ENCODE results near the gene TNFAIP8L3. TPM values are rescaled to one million over a fixed set of nuclear protein-coding genes. Genes with fewer than 3 reads are reported as not detected.
A peak's percentile ranks its signal among the peaks of the same experiment; 100 is the strongest.

TNFAIP8L3 gene
- total and polyA plus RNA-seq, 9 of the 15 experiments (the other 6 are each of a cell fraction or from before 2014, with no cell fraction given), result 0.13 TPM; not detected in 8

DNA sequence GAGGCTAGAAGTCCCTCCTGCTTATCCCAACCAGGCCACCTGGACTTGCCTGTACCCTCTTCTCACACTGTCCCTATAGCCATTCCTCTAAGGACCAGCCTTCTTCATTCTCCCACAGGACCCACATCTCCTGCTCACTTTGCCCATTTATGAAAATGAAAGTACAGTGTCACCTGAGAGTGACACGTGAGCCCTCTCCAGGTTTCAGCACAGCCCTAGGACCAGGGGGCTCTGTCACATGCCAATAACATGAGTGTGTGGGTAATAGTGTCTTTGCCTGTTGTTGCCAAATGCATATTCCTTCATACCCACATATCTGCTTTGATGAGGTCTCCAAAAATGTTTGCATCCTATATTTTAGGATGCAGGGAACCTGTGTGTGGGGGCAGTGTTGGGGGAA is 42.3 kb upstream of the TNFAIP8L3 start:
- in situ Hi-C loops (cut with MboI) (no loop called here), intact Hi-C loops (cut with micrococcal nuclease) (no loop called here)
- Histone ChIP-seq H3K27me3 (ENCODE audit: control insufficient read depth in 2 of 2, insufficient read depth in 2 of 2, low read length in 2 of 2) (peaks cover 0 to 17% of the 10 kb centered on the region in 2 experiments; a peak in 2 of 5 replicates), H3K4me3 (no peak overlapping the region), H3K9me3 (replicated peaks; ENCODE audit: control insufficient read depth, insufficient read depth, low read depth, low read length) (no peaks in the 10 kb centered on the region), H4K20me1 (replicated peaks; ENCODE audit: control insufficient read depth, insufficient read depth, low read length) (peaks cover 14% of the 10 kb centered on the region), H3K9ac (ENCODE audit: insufficient read depth in 1 of 2, low read depth in 2 of 2, low read length in 2 of 2) (peak overlapping the region in 1 of 2 experiments; percentile 8; a peak in 1 of 4 replicates), H3K27ac (ENCODE audit: extremely low read depth, low read depth, low read length) (no peak overlapping the region), H3K36me3 (ENCODE audit: control insufficient read depth, insufficient read depth, low read length) (no peaks in the 10 kb centered on the region), H3K79me2 (ENCODE audit: control insufficient read depth, insufficient read depth, low read length) (no peaks in the 10 kb centered on the region), H3K4me1 (replicated peaks in 1 of 2; ENCODE audit: control insufficient read depth in 2 of 2, insufficient read depth in 2 of 2, low read length in 2 of 2) (no peaks in the 10 kb centered on the region), H2AFZ (ENCODE audit: low read depth, low read length) (no peak overlapping the region), H3K4me2 (ENCODE audit: insufficient read depth, low read length) (no peak overlapping the region), H3K9me1 (ENCODE audit: control insufficient read depth, insufficient read depth, low read length) (no peaks in the 10 kb centered on the region)
- no peak for TF ChIP-seq RFX5 (IDR thresholded peaks at IDR 0.05; ENCODE audit: low read depth, low read length)
- BruUV-seq (replicated peaks), result no TSS peak
- ChIA-PET CTCF (ENCODE audit: low intra/inter-chr PET ratio) (interaction anchor here (0.5 kb wide), 1 partner anchor 348 kb away, joined by 5 read pairs; no protein-coding TSS in a partner anchor), POLR2A (interaction anchor here (1.9 kb wide), 1 partner anchor 15 kb away, joined by 6 read pairs; no protein-coding TSS in a partner anchor)
- DNase-seq (ENCODE audit: extremely low read depth in 1 of 4, low spot score in 3 of 4) (no peak), ATAC-seq (no peak), FAIRE-seq (no peak)
- WGBS (ENCODE audit: insufficient coverage, low coverage, missing lambda C conversion rate), result 0% methylated on average over 1 of the region's 1 CpG

DNA sequence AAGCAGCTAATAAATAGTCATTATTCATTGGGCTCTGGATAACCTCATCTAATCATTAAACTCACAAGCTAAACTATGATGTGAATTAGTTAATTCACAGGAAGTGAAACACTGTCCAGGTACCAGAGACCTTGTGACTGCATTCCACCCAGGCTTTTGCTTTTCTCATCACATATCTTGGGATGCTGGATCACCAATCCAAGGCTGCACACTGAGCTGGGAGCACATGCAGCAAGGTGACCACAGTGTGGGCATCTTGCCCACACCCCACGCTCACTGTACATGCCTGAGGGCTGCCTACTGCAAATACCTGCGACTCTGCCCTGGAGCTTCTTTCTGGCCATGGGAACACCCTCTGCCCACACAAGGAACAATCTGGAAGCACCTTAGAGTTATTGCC is 40.6 kb upstream of the TNFAIP8L3 start:
- ChIA-PET POLR2A (no interaction called here), CTCF (ENCODE audit: low intra/inter-chr PET ratio) (no interaction called here)

More for the DNA sequence above, 40.6 kb upstream of the TNFAIP8L3 start:
- no peak overlapping the region for H2AFZ ChIP-seq (ENCODE audit: low read depth, low read length)
- no peaks in the 10 kb centered on the region for H3K79me2 ChIP-seq (ENCODE audit: control insufficient read depth, insufficient read depth, low read length)
- H3K9ac ChIP-seq (ENCODE audit: insufficient read depth in 1 of 2, low read depth in 2 of 2, low read length in 2 of 2), result no peak overlapping the region
- peaks cover 0 to 3% of the 10 kb centered on the region in 2 experiments; a peak in 1 of 5 replicates for H3K4me1 ChIP-seq (replicated peaks in 1 of 2; ENCODE audit: control insufficient read depth in 2 of 2, insufficient read depth in 2 of 2, low read length in 2 of 2)
- H3K27me3 ChIP-seq (ENCODE audit: control insufficient read depth in 2 of 2, insufficient read depth in 2 of 2, low read length in 2 of 2), result peaks cover 0 to 17% of the 10 kb centered on the region in 2 experiments; a peak in 2 of 5 replicates
- H3K36me3 ChIP-seq (ENCODE audit: control insufficient read depth, insufficient read depth, low read length), result no peaks in the 10 kb centered on the region
- ATAC-seq (no peak), FAIRE-seq (no peak), DNase-seq (ENCODE audit: extremely low read depth in 1 of 4, low spot score in 3 of 4) (no peak)
- H3K27ac ChIP-seq (ENCODE audit: extremely low read depth, low read depth, low read length), result no peak overlapping the region
- TF ChIP-seq SP2 (IDR thresholded peaks at IDR 0.05; ENCODE audit: extremely low read depth, low read depth, low read length, poor library complexity, severe bottlenecking) (no peak), HMG20B (CRISPR knock-in tag; IDR thresholded peaks at IDR 0.05) (no peak), TEAD4 (IDR thresholded peaks at IDR 0.05; ENCODE audit: low read length) (no peak), TEAD4 (CRISPR knock-in tag; IDR thresholded peaks at IDR 0.05; ENCODE audit: borderline replicate concordance) (no peak), CEBPZ (IDR thresholded peaks at IDR 0.05; ENCODE audit: borderline replicate concordance, low read depth, low read length) (no peak), CHD1 (IDR thresholded peaks at IDR 0.05; ENCODE audit: low read length) (no peak)
- BruUV-seq (replicated peaks), result no TSS peak
- intact Hi-C loops (cut with micrococcal nuclease) (no loop called here), in situ Hi-C loops (cut with MboI) (no loop called here)
- H3K4me3 ChIP-seq, result no peak overlapping the region
- H3K4me2 ChIP-seq (ENCODE audit: insufficient read depth, low read length), result no peak overlapping the region
- 15% methylated on average over 2 of the region's 2 CpGs for WGBS (ENCODE audit: insufficient coverage, low coverage, missing lambda C conversion rate)
- peaks cover 14% of the 10 kb centered on the region for H4K20me1 ChIP-seq (replicated peaks; ENCODE audit: control insufficient read depth, insufficient read depth, low read length)
- no peaks in the 10 kb centered on the region for H3K9me1 ChIP-seq (ENCODE audit: control insufficient read depth, insufficient read depth, low read length)
- H3K9me3 ChIP-seq (replicated peaks; ENCODE audit: control insufficient read depth, insufficient read depth, low read depth, low read length), result no peaks in the 10 kb centered on the region

Measured in K562 (cell line).